Kidney epithelial cell (primary cell): ENCODE results near the gene TSPAN5. TPM values are rescaled to one million over a fixed set of nuclear protein-coding genes. Genes with fewer than 3 reads are reported as not detected.

Experiments
- DNase-seq: peaks from one replicate; pipeline ENCODE4 v3.0.0-alpha.2; 2010; ENCODE audit warnings: low read depth
- H3K27me3 ChIP-seq: 2 replicates; pipeline ENCODE4 v1.6.0; 2011; ENCODE audit warnings: low read length; ENCODE audit not compliant: control insufficient read depth, insufficient read depth
- H3K36me3 ChIP-seq: 2 replicates; pipeline ENCODE4 v1.5.1; 2011; ENCODE audit warnings: low read length; ENCODE audit not compliant: control insufficient read depth, insufficient read depth
- H3K4me3 ChIP-seq: 2 replicates; pipeline ENCODE4 v1.5.1; 2011; ENCODE audit warnings: low read depth, mild to moderate bottlenecking, control low read depth, low read length
- CTCF ChIP-seq: IDR thresholded peaks from 2 replicates; pipeline ENCODE4 v1.5.1; 2011; ENCODE audit warnings: mild to moderate bottlenecking, moderate library complexity, low read length, control low read depth, inconsistent platforms; ENCODE audit not compliant: insufficient read depth, poor library complexity, severe bottlenecking
- total RNA-seq: library from RNA; depleted of rRNA; stranded (reverse); fragments of >200 nt; gene quantifications from 2 replicates; pipeline ENCODE4 v1.2.3, GENCODE V29; 2015

TSPAN5 gene
- total RNA-seq, 1 donor from 2014 or later, result 20.5 TPM

- H3K27me3 ChIP-seq, result no peaks in the 10 kb centered on the region
- no peak for TF ChIP-seq CTCF
- H3K4me3 ChIP-seq, result no peak overlapping the region
- DNase-seq, result no peak
- no peaks in the 10 kb centered on the region for H3K36me3 ChIP-seq
Observed at GRCh38 chr4:98692411-98692810, 34.0 kb upstream of the TSPAN5 start.

- Histone ChIP-seq H3K36me3 (no peaks in the 10 kb centered on the region), H3K27me3 (no peaks in the 10 kb centered on the region), H3K4me3 (no peak overlapping the region)
- DNase-seq, result no peak
- no peak for TF ChIP-seq CTCF
Observed at GRCh38 chr4:98691588-98691987, 33.2 kb upstream of the TSPAN5 start.

DNA sequence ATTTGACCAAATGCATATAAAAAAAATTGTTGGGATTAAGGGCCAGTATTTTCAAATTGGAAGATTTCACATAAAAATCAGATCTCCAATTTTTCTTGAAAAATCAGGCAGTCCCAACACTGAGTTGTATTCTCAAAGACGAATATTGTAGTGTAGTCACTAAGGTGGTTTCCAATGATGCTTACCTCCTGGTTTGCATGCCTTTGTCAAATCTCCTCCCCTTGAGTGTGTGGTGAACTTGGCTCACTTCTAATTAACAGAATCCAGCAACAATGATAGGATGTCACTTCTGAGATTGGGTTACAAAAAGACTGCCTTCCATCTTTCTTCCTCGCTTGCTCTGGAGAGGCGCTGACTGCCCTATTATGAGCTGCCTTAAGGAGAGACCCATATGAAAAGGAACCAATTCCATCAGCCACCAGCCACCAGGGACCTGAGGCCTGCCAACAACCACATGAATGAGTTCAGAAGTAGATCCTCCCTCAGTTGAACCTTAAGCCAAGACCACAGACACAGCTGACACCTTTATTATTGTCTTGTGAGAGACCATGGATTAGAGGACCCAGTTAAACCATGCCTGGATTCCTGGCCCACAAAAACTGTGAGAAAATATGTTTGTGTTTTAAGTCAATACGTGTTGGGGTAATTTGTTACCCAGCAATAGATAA lies 31.2 kb upstream of the TSPAN5 start:
- Histone ChIP-seq H3K36me3 (no peaks in the 10 kb centered on the region), H3K27me3 (no peaks in the 10 kb centered on the region), H3K4me3 (no peak overlapping the region)
- TF ChIP-seq CTCF, result no peak
- no peak for DNase-seq

- H3K4me3 ChIP-seq, result no peak overlapping the region
- DNase-seq, result no peak
- no peaks in the 10 kb centered on the region for H3K27me3 ChIP-seq
- no peak for TF ChIP-seq CTCF
- no peaks in the 10 kb centered on the region for H3K36me3 ChIP-seq
Observed at GRCh38 chr4:98688411-98689290, 30.2 kb upstream of the TSPAN5 start.

GRCh38 chr4:98687876-98688275 lies 29.5 kb upstream of the TSPAN5 start:
- TF ChIP-seq CTCF, result no peak
- no peaks in the 10 kb centered on the region for H3K27me3 ChIP-seq
- H3K4me3 ChIP-seq, result no peak overlapping the region
- H3K36me3 ChIP-seq, result no peaks in the 10 kb centered on the region
- DNase-seq, result no peak

- no peak for TF ChIP-seq CTCF
- DNase-seq, result no peak
- Histone ChIP-seq H3K36me3 (no peaks in the 10 kb centered on the region), H3K4me3 (no peak overlapping the region), H3K27me3 (no peaks in the 10 kb centered on the region)
Observed at GRCh38 chr4:98686847-98687246, 28.4 kb upstream of the TSPAN5 start.
